HEK293T (cell line): Measurements from ENCODE around the gene FAM120B.

Experiments used
- ARNT ChIP-seq: fragments of 450-650 bp; IDR thresholded peaks from 2 replicates; pipeline ENCODE4 v1.6.1; 2017; ENCODE audit warnings: mild to moderate bottlenecking
- BHLHE40 ChIP-seq: fragments of 450-650 bp; IDR thresholded peaks from 2 replicates; pipeline ENCODE4 v1.6.1; 2016; ENCODE audit warnings: mild to moderate bottlenecking, moderate library complexity, borderline replicate concordance
- CTBP1 ChIP-seq: fragments of 450-650 bp; IDR thresholded peaks from 2 replicates; pipeline ENCODE4 v1.6.1; 2016; ENCODE audit warnings: borderline replicate concordance
- ELF4 ChIP-seq: fragments of 450-650 bp; IDR thresholded peaks from 2 replicates; pipeline ENCODE4 v1.6.1; 2017; ENCODE audit warnings: antibody characterized with exemption
- FOXA1 ChIP-seq: fragments of 450-650 bp; IDR thresholded peaks from 2 replicates; pipeline ENCODE4 v1.6.1; 2016; ENCODE audit warnings: mild to moderate bottlenecking
- FOXK2 ChIP-seq: fragments of 450-650 bp; IDR thresholded peaks from 2 replicates; pipeline ENCODE4 v1.6.1; 2016; ENCODE audit warnings: mild to moderate bottlenecking
- FOXM1 ChIP-seq: fragments of 450-650 bp; IDR thresholded peaks from 2 replicates; pipeline ENCODE4 v1.6.1; 2017; ENCODE audit warnings: mild to moderate bottlenecking, borderline replicate concordance
- HDGF ChIP-seq: fragments of 450-650 bp; IDR thresholded peaks from 2 replicates; pipeline ENCODE4 v1.6.1; 2017; ENCODE audit warnings: antibody characterized with exemption, borderline replicate concordance
- LEF1 ChIP-seq: fragments of 450-650 bp; IDR thresholded peaks from 2 replicates; pipeline ENCODE4 v1.6.1; 2017; ENCODE audit warnings: mild to moderate bottlenecking, borderline replicate concordance
- NFRKB ChIP-seq: fragments of 450-650 bp; IDR thresholded peaks from 2 replicates; pipeline ENCODE4 v1.6.1; 2016; ENCODE audit warnings: mild to moderate bottlenecking, moderate library complexity
- PKNOX1 ChIP-seq: fragments of 450-650 bp; IDR thresholded peaks from 2 replicates; pipeline ENCODE4 v1.6.1; 2016
- SP1 ChIP-seq: fragments of 450-650 bp; IDR thresholded peaks from 2 replicates; pipeline ENCODE4 v1.6.1; 2017
- SUZ12 ChIP-seq: fragments of 450-650 bp; IDR thresholded peaks from 2 replicates; pipeline ENCODE4 v1.6.1; 2016; ENCODE audit warnings: mild to moderate bottlenecking
- TARDBP ChIP-seq: fragments of 450-650 bp; IDR thresholded peaks from 2 replicates; pipeline ENCODE4 v1.6.1; 2016

GRCh38 chr6:170301184-170301583 lies 5.4 kb upstream of the FAM120B start:
- TF ChIP-seq FOXM1 (no peak), BHLHE40 (no peak), LEF1 (no peak), SUZ12 (no peak), SP1 (no peak), HDGF (no peak), FOXA1 (no peak), FOXK2 (no peak), PKNOX1 (no peak), ELF4 (no peak), CTBP1 (no peak), TARDBP (no peak), ARNT (no peak), NFRKB (no peak)
